Measurements from ENCODE around the gene CDRT4. TPM values are rescaled to one million over a fixed set of nuclear protein-coding genes. Genes with fewer than 3 reads are reported as not detected.

CDRT4 gene
- total and polyA plus RNA-seq, 2 donors (not counting 3 experiments of a cell fraction or from before 2014, with no cell fraction given): 11.5 to 13.6 TPM

DNA sequence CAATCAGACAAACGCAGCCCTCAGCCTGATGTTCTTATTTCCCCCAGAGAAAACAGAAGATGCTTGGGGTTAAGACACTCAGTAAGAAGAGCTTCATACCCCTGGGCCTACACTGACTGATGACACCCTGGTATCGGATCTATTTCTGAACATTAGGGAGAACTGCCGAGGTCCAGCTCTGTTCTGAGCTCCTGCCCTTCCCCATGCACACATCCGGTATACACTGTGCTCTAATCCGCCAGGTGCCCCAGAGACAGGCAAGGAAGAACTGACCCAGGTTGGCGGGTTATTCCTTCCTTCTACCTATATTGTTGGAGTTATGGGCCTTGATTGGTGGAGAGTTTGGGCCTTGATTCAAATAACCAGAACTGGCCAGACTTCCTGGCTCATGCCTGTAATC lies 68.0 kb downstream of the CDRT4 start:
- H3K9me1 ChIP-seq (replicated peaks; ENCODE audit: control insufficient read depth, extremely low read depth, insufficient read depth, low read length): no peaks in the 10 kb centered on the region
- no peaks in the 10 kb centered on the region for H4K20me1 ChIP-seq (replicated peaks; ENCODE audit: control insufficient read depth, extremely low read depth, insufficient read depth, low read length)
- ChIA-PET POLR2A (no interaction called here), CTCF (interaction anchor here (1.3 to 1.8 kb wide), 5 partner anchors 10 to 103 kb away, joined by 3 to 9 read pairs (median 5); no protein-coding TSS in a partner anchor)
- TF ChIP-seq JUN (IDR thresholded peaks at IDR 0.05; ENCODE audit: borderline replicate concordance, insufficient read depth, insufficient read length, low read depth) (no peak), POLR2A (IDR thresholded peaks at IDR 0.05; ENCODE audit: low read depth, low read length) (no peak), GATA2 (IDR thresholded peaks at IDR 0.05; ENCODE audit: insufficient read depth, insufficient read length, low read depth, low read length) (no peak), EZH2 (IDR thresholded peaks at IDR 0.05; ENCODE audit: borderline replicate concordance, low read depth, low read length, severe bottlenecking) (no peak), MYC (IDR thresholded peaks at IDR 0.05; ENCODE audit: low read depth, low read length) (no peak), CTCF (IDR thresholded peaks at IDR 0.05; ENCODE audit: extremely low read depth in 1 of 2, insufficient read depth in 1 of 2, low read depth in 1 of 2, low read length in 2 of 2) (no peak), POLR2AphosphoS5 (IDR thresholded peaks at IDR 0.05; ENCODE audit: insufficient read depth, low read depth, low read length) (no peak), FOS (IDR thresholded peaks at IDR 0.05; ENCODE audit: borderline replicate concordance, insufficient read depth, low read length) (no peak)
- TF ChIP-seq, protein P1, sequence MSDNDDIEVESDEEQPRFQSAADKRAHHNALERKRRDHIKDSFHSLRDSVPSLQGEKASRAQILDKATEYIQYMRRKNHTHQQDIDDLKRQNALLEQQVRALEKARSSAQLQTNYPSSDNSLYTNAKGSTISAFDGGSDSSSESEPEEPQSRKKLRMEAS (IDR thresholded peaks at IDR 0.05; ENCODE audit: insufficient read depth, insufficient read length): no peak
- intact Hi-C loops (cut with micrococcal nuclease) (loop anchor here (2.0 to 5.0 kb wide), 3 partner anchors 45 to 137 kb away; no protein-coding TSS in a partner anchor), dilution Hi-C loops (cut with MboI; ENCODE audit: extremely low pct_ligation_motif_present, low sequenced_read_pairs) (no loop called here)
- H3K36me3 ChIP-seq (ENCODE audit: control insufficient read depth in 2 of 2, extremely low read depth in 1 of 2, insufficient read depth in 2 of 2, low read length in 2 of 2): no peaks in the 10 kb centered on the region
- H3K79me2 ChIP-seq (ENCODE audit: control insufficient read depth, insufficient read depth, low read length): no peaks in the 10 kb centered on the region
- BruUV-seq (replicated peaks): no TSS peak
- H2AFZ ChIP-seq (ENCODE audit: low read depth, low read length): peak overlapping the region; percentile 80
- no peak overlapping the region for H3K9ac ChIP-seq (replicated peaks; ENCODE audit: extremely low read depth, insufficient read depth, low read length)
- no peak overlapping the region for H3K27ac ChIP-seq (ENCODE audit: insufficient read depth, low read depth, low read length)
- H3K4me2 ChIP-seq (ENCODE audit: insufficient read depth, low read length): no peak overlapping the region
- no peak overlapping the region for H3K4me3 ChIP-seq (replicated peaks in 1 of 3; ENCODE audit: insufficient read depth in 1 of 3, low read depth in 1 of 3, low read length in 3 of 3)
- DNase-seq (ENCODE audit: low read depth, low spot score) (no peak), FAIRE-seq (no peak)
- H3K4me1 ChIP-seq (ENCODE audit: control insufficient read depth, extremely low read depth, insufficient read depth, low read length): peaks cover 16% of the 10 kb centered on the region
- no peaks in the 10 kb centered on the region for H3K9me3 ChIP-seq (replicated peaks; ENCODE audit: control insufficient read depth, insufficient read depth, low read length)
- H3K27me3 ChIP-seq (ENCODE audit: control insufficient read depth in 2 of 2, insufficient read depth in 2 of 2, low read length in 2 of 2): no peaks in the 10 kb centered on the region

Measured in endothelial cell of umbilical vein (primary cell).